ENCODE measurements around the gene IL23R.

DNA sequence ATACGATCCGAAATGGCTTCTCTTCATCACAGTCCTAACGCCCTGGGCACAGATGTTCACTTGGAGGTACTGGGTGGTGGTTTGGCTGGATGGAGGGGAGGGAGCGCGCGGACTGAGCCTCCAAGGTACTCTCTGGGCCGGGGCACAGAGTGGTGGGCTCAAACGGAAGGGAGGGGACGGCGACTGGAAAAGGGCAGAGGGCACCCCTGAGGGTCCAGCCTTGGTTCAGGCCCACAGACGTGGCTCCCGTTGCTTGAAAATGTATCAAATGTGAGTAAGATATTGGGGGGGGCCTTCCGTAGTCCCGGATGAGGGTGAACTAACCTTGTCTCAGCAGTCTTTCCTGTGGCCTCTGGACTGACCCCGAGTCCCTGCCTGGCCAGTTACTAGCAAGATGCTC lies 141.9 kb downstream of the IL23R start:
- TF ChIP-seq, protein P1, sequence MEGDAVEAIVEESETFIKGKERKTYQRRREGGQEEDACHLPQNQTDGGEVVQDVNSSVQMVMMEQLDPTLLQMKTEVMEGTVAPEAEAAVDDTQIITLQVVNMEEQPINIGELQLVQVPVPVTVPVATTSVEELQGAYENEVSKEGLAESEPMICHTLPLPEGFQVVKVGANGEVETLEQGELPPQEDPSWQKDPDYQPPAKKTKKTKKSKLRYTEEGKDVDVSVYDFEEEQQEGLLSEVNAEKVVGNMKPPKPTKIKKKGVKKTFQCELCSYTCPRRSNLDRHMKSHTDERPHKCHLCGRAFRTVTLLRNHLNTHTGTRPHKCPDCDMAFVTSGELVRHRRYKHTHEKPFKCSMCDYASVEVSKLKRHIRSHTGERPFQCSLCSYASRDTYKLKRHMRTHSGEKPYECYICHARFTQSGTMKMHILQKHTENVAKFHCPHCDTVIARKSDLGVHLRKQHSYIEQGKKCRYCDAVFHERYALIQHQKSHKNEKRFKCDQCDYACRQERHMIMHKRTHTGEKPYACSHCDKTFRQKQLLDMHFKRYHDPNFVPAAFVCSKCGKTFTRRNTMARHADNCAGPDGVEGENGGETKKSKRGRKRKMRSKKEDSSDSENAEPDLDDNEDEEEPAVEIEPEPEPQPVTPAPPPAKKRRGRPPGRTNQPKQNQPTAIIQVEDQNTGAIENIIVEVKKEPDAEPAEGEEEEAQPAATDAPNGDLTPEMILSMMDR (IDR thresholded peaks at IDR 0.05; ENCODE audit: insufficient read depth, low read depth, low read length), result no peak
- TF ChIP-seq EZH2 (IDR thresholded peaks at IDR 0.05; ENCODE audit: insufficient read depth, low read length), result no peak
